Endometrial microvascular endothelial cells (primary cell): ENCODE measurements around the gene MAST4. TPM values are rescaled to one million over a fixed set of nuclear protein-coding genes. Genes with fewer than 3 reads are reported as not detected.
"Not testable (repeated sequence)": the region's sequence is repeated elsewhere in the genome, so short reads cannot be mapped to it uniquely, and the experiment has no call there.

Experiments
- in situ Hi-C: cut with HindIII; loops from 2 replicates; pipeline ENCODE4 v1.10.0; 2017; ENCODE audit warnings: low sequenced_read_pairs, low pct_unique_long_range_greater_than_20kb; ENCODE audit errors: inconsistent ontology term
- total RNA-seq: library from RNA; depleted of rRNA; stranded (reverse); fragments of >200 nt; gene quantifications from one replicate; pipeline ENCODE4 v1.2.3, GENCODE V29; 2015; ENCODE audit errors: inconsistent ontology term

Gene MAST4
- total RNA-seq, 1 donor from 2014 or later, result 29.3 TPM

- in situ Hi-C loops, result no loop called here
These were observed 79.2 kb downstream of the MAST4 start for GRCh38 chr5:66675406-66675805.

- in situ Hi-C loops, result no loop called here
These were observed 84.0 kb downstream of the MAST4 start for GRCh38 chr5:66680221-66680620.

GRCh38 chr5:66680804-66681203, 84.6 kb downstream of the MAST4 start:
- in situ Hi-C loops, result no loop called here

GRCh38 chr5:66684663-66685062, 88.5 kb downstream of the MAST4 start:
- in situ Hi-C loops, result no loop called here

- in situ Hi-C loops, result no loop called here
These were observed 93.5 kb downstream of the MAST4 start for GRCh38 chr5:66689522-66690220.

GRCh38 chr5:66694036-66694435, 97.8 kb downstream of the MAST4 start:
- in situ Hi-C loops, result no loop called here

GRCh38 chr5:66695840-66696239, 99.6 kb downstream of the MAST4 start:
- in situ Hi-C loops, result not testable (repeated sequence)

- in situ Hi-C loops, result no loop called here
These were observed 101.8 kb downstream of the MAST4 start for GRCh38 chr5:66697796-66698564.

GRCh38 chr5:66701244-66701643, 105.1 kb downstream of the MAST4 start:
- in situ Hi-C loops, result no loop called here

GRCh38 chr5:66702426-66702825, 106.2 kb downstream of the MAST4 start:
- in situ Hi-C loops, result no loop called here

GRCh38 chr5:66704790-66705425, 108.7 kb downstream of the MAST4 start:
- in situ Hi-C loops, result no loop called here

GRCh38 chr5:66708368-66708767, 112.2 kb downstream of the MAST4 start:
- in situ Hi-C loops, result no loop called here

GRCh38 chr5:66710557-66711088, 114.4 kb downstream of the MAST4 start:
- in situ Hi-C loops, result no loop called here

GRCh38 chr5:66713998-66714397, 117.8 kb downstream of the MAST4 start:
- in situ Hi-C loops, result no loop called here

GRCh38 chr5:66717455-66718373, 121.5 kb downstream of the MAST4 start:
- in situ Hi-C loops, result no loop called here

- in situ Hi-C loops, result no loop called here
These were observed 122.3 kb downstream of the MAST4 start for GRCh38 chr5:66718374-66719002.

GRCh38 chr5:66720780-66721179, 124.6 kb downstream of the MAST4 start:
- in situ Hi-C loops, result no loop called here

- in situ Hi-C loops, result no loop called here
These were observed 126.5 kb downstream of the MAST4 start for GRCh38 chr5:66722686-66723085.
